Endodermal cell (in vitro differentiated cells): ENCODE results near the gene KCTD1. TPM values are rescaled to one million over a fixed set of nuclear protein-coding genes. Genes with fewer than 3 reads are reported as not detected.

Experiments used
- DNase-seq: peaks from one replicate; pipeline ENCODE4 v3.0.0-alpha.2; 2017
- H3K27ac ChIP-seq: 2 replicates; pipeline ENCODE4 v1.5.1; 2013; ENCODE audit warnings: mild to moderate bottlenecking, low read depth, low read length, moderate library complexity
- H3K27me3 ChIP-seq: 2 replicates; pipeline ENCODE4 v1.6.1; 2013; ENCODE audit warnings: mild to moderate bottlenecking, low read length, moderate library complexity; ENCODE audit not compliant: insufficient read depth, control insufficient read depth, poor library complexity, severe bottlenecking
- H3K36me3 ChIP-seq: 2 replicates; pipeline ENCODE4 v1.7.0; 2013; ENCODE audit warnings: mild to moderate bottlenecking, low read length, moderate library complexity; ENCODE audit not compliant: control insufficient read depth, insufficient read depth
- H3K4me1 ChIP-seq: one replicate; pipeline ENCODE4 v1.7.0; 2013; ENCODE audit warnings: low read length; ENCODE audit not compliant: control insufficient read depth, insufficient read depth
- H3K4me3 ChIP-seq: 2 replicates; pipeline ENCODE4 v1.5.1; 2013; ENCODE audit warnings: mild to moderate bottlenecking, low read length, moderate library complexity
- H3K9ac ChIP-seq: 2 replicates; pipeline ENCODE4 v1.6.1; 2013; ENCODE audit warnings: mild to moderate bottlenecking, low read length, moderate library complexity; ENCODE audit not compliant: poor library complexity, severe bottlenecking; ENCODE audit errors: extremely low read depth
- H3K9me3 ChIP-seq: 2 replicates; pipeline ENCODE4 v1.6.1; 2013; ENCODE audit warnings: mild to moderate bottlenecking, low read length, moderate library complexity; ENCODE audit not compliant: control insufficient read depth
- H3K27ac Mint-ChIP-seq: 2 replicates; pipeline ENCODE4 v1.8.0; 2020; ENCODE audit warnings: mixed read lengths
- H3K27me3 Mint-ChIP-seq: 2 replicates; pipeline ENCODE4 v1.8.0; 2021; ENCODE audit warnings: mild to moderate bottlenecking, mixed read lengths; ENCODE audit not compliant: insufficient read depth
- H3K36me3 Mint-ChIP-seq: 2 replicates; pipeline ENCODE4 v1.8.0; 2020; ENCODE audit warnings: low read depth, mixed read lengths
- H3K4me1 Mint-ChIP-seq: 2 replicates; pipeline ENCODE4 v1.8.0; 2020; ENCODE audit warnings: mixed read lengths
- H3K4me3 Mint-ChIP-seq: 2 replicates; pipeline ENCODE4 v1.8.0; 2020; ENCODE audit warnings: mild to moderate bottlenecking, moderate library complexity, mixed read lengths
- H3K9me3 Mint-ChIP-seq: 2 replicates; pipeline ENCODE4 v1.8.0; 2020; ENCODE audit warnings: mild to moderate bottlenecking, mixed read lengths
- CTCF ChIP-seq: fragments of 200-600 bp; sonication (generic); conservative IDR thresholded peaks from 2 replicates; pipeline ENCODE4 v1.5.0; 2021; ENCODE audit warnings: antibody characterized with exemption, mild to moderate bottlenecking
- WGBS, 2 experiments: methylation state at CpG; one replicate each; pipeline versions ENCODE4 v1.1.5 to v1.1.7; 2013; ENCODE audit warnings: missing lambda C conversion rate in 2 of 2, mixed read lengths in 1 of 2; ENCODE audit not compliant: insufficient coverage in 1 of 2, insufficient read length in 1 of 2; 5-methylcytosine and 5-hydroxymethylcytosine counted together
- total RNA-seq, 2 donors: library from RNA; stranded (reverse); fragmentation: NEBNext Ultra II Directional in 1 of 2; extraction: Animal tissue kit (Norgen Biotek cat#: 25700) in 1 of 2; gene quantifications; 2 replicates in 1 of 2; 3 replicates in 1 of 2; pipeline ENCODE4 v1.2.1, GENCODE V29; 2021

Gene KCTD1
- total RNA-seq, 2 donors from 2014 or later: 6.8 to 7.3 TPM

- no peak overlapping the region for H3K27ac Mint-ChIP-seq
- H3K36me3 ChIP-seq: no peaks in the 10 kb centered on the region
- no peaks in the 10 kb centered on the region for H3K9me3 Mint-ChIP-seq
- H3K4me1 ChIP-seq: no peaks in the 10 kb centered on the region
- TF ChIP-seq CTCF: no peak
- 89 to 100% methylated on average over 4 to 9 of the region's 9 CpGs for whole genome bisulfite sequencing, 2 experiments
- peaks cover 2% of the 10 kb centered on the region for H3K4me1 Mint-ChIP-seq
- no peak overlapping the region for H3K4me3 ChIP-seq
- no peak overlapping the region for H3K4me3 Mint-ChIP-seq
- no peaks in the 10 kb centered on the region for H3K27me3 ChIP-seq
- H3K9ac ChIP-seq: no peak overlapping the region
- H3K27me3 Mint-ChIP-seq: peaks cover 2% of the 10 kb centered on the region
- H3K36me3 Mint-ChIP-seq: no peaks in the 10 kb centered on the region
- no peak for DNase-seq
- H3K27ac ChIP-seq: no peak overlapping the region
- H3K9me3 ChIP-seq: no peaks in the 10 kb centered on the region
Measured at GRCh38 chr18:26419746-26420145, 128.6 kb downstream of the KCTD1 start.

GRCh38 chr18:26418225-26418624, 130.1 kb downstream of the KCTD1 start:
- 90 to 97% methylated on average over 3 to 4 of the region's 4 CpGs for WGBS, 2 experiments
- H3K9me3 ChIP-seq: no peaks in the 10 kb centered on the region
- no peak overlapping the region for H3K4me3 ChIP-seq
- H3K9ac ChIP-seq: no peak overlapping the region
- no peak for DNase-seq
- no peaks in the 10 kb centered on the region for H3K36me3 ChIP-seq
- no peaks in the 10 kb centered on the region for H3K27me3 ChIP-seq
- Mint-ChIP-seq H3K4me3 (no peak overlapping the region), H3K27me3 (no peaks in the 10 kb centered on the region), H3K4me1 (no peaks in the 10 kb centered on the region), H3K27ac (no peak overlapping the region), H3K36me3 (no peaks in the 10 kb centered on the region), H3K9me3 (no peaks in the 10 kb centered on the region)
- H3K4me1 ChIP-seq: no peaks in the 10 kb centered on the region
- no peak overlapping the region for H3K27ac ChIP-seq
- no peak for TF ChIP-seq CTCF

GRCh38 chr18:26417190-26417589, 131.2 kb downstream of the KCTD1 start:
- no peaks in the 10 kb centered on the region for H3K4me1 ChIP-seq
- no peaks in the 10 kb centered on the region for H3K4me1 Mint-ChIP-seq
- no peak overlapping the region for H3K27ac Mint-ChIP-seq
- no peak for TF ChIP-seq CTCF
- no peaks in the 10 kb centered on the region for H3K27me3 ChIP-seq
- H3K36me3 ChIP-seq: no peaks in the 10 kb centered on the region
- no peak for DNase-seq
- no peak overlapping the region for H3K27ac ChIP-seq
- H3K4me3 Mint-ChIP-seq: no peak overlapping the region
- H3K4me3 ChIP-seq: no peak overlapping the region
- H3K9ac ChIP-seq: no peak overlapping the region
- no peaks in the 10 kb centered on the region for H3K27me3 Mint-ChIP-seq
- H3K36me3 Mint-ChIP-seq: no peaks in the 10 kb centered on the region
- H3K9me3 ChIP-seq: no peaks in the 10 kb centered on the region
- 97 to 98% methylated on average over 9 to 12 of the region's 12 CpGs for WGBS, 2 experiments
- no peaks in the 10 kb centered on the region for H3K9me3 Mint-ChIP-seq
